K562 (cell line): ENCODE data around the gene DCUN1D1. TPM values are rescaled to one million over a fixed set of nuclear protein-coding genes. Genes with fewer than 3 reads are reported as not detected.

ENCODE experiments used
- ADNP ChIP-seq: fragments of 200-800 bp; sonication (Bioruptor generic); IDR thresholded peaks from 2 replicates; pipeline ENCODE4 v1.6.1; 2016; ENCODE audit warnings: missing genetic modification characterization, missing compliant biosample characterization
- ELK1 ChIP-seq: sonication (generic); formaldehyde crosslinking; IDR thresholded peaks from 2 replicates; pipeline ENCODE4 v1.8.1; 2022; ENCODE audit warnings: missing genetic modification reagents
- HDAC3 ChIP-seq: fragments of 450-650 bp; IDR thresholded peaks from 2 replicates; pipeline ENCODE4 v1.6.1; 2018; ENCODE audit warnings: borderline replicate concordance, mild to moderate bottlenecking, moderate library complexity; ENCODE audit not compliant: partially characterized antibody
- HIVEP1 ChIP-seq: fragments of 250-450 bp; sonication (Bioruptor Pico); IDR thresholded peaks from 2 replicates; pipeline ENCODE4 v1.4.0; 2020; ENCODE audit warnings: mild to moderate bottlenecking
- JUND ChIP-seq, 2 experiments: IDR thresholded peaks; 2 replicates in 1 of 2; 3 replicates in 1 of 2; pipeline ENCODE4 v1.6.1; 2011; ENCODE audit warnings: borderline replicate concordance in 2 of 2, low read depth in 2 of 2, low read length in 2 of 2, improper control_type of control experiment in 1 of 2, missing biosample characterization in 1 of 2, missing genetic modification characterization in 1 of 2, missing genetic modification reagents in 1 of 2
- KAT7 ChIP-seq: sonication (generic); formaldehyde crosslinking; IDR thresholded peaks from 2 replicates; pipeline ENCODE4 v1.8.0; 2022; ENCODE audit warnings: missing genetic modification reagents, mild to moderate bottlenecking, borderline replicate concordance
- LEF1 ChIP-seq: fragments of 450-650 bp; IDR thresholded peaks from 2 replicates; pipeline ENCODE4 v1.6.1; 2016; ENCODE audit warnings: mild to moderate bottlenecking
- MCM2 ChIP-seq: fragments of 450-650 bp; IDR thresholded peaks from 2 replicates; pipeline ENCODE4 v1.6.1; 2017; ENCODE audit warnings: low read depth, mild to moderate bottlenecking
- MEIS2 ChIP-seq: fragments of 450-650 bp; IDR thresholded peaks from 2 replicates; pipeline ENCODE4 v1.6.1; 2014; ENCODE audit warnings: mild to moderate bottlenecking; ENCODE audit not compliant: partially characterized antibody
- NR2C1 ChIP-seq, 2 experiments: fragments of 450-650 bp; IDR thresholded peaks; 2 replicates each; pipeline ENCODE4 v1.6.1; 2017; ENCODE audit warnings: mild to moderate bottlenecking in 2 of 2, antibody characterized with exemption in 1 of 2, inconsistent platforms in 1 of 2, missing compliant biosample characterization in 1 of 2, missing genetic modification characterization in 1 of 2
- POU5F1 ChIP-seq: fragments of 150-350 bp; IDR thresholded peaks from 2 replicates; pipeline ENCODE4 v1.6.1; 2014; ENCODE audit warnings: borderline replicate concordance, low read length, low read depth, mild to moderate bottlenecking; ENCODE audit not compliant: partially characterized antibody
- RBM25 ChIP-seq: fragments of 200-400 bp; formaldehyde crosslinking; IDR thresholded peaks from 2 replicates; pipeline ENCODE4 v1.6.1; 2018; ENCODE audit warnings: low read length, low read depth, moderate library complexity; ENCODE audit not compliant: severe bottlenecking
- SAP30 ChIP-seq: fragments of 200-600 bp; sonication (generic); IDR thresholded peaks from 2 replicates; pipeline ENCODE4 v1.6.1; 2012; ENCODE audit warnings: borderline replicate concordance, low read depth, mild to moderate bottlenecking, moderate library complexity, low read length, control low read depth, inconsistent platforms; ENCODE audit not compliant: insufficient read depth, poor library complexity, severe bottlenecking
- SMARCC2 ChIP-seq: fragments of 450-650 bp; IDR thresholded peaks from 2 replicates; pipeline ENCODE4 v1.6.1; 2017; ENCODE audit warnings: antibody characterized with exemption, moderate library complexity, mild to moderate bottlenecking, low read depth
- THAP12 ChIP-seq: fragments of 250-450 bp; sonication (Bioruptor Pico); IDR thresholded peaks from 2 replicates; pipeline ENCODE4 v1.9.0; 2021; ENCODE audit warnings: mild to moderate bottlenecking, inconsistent platforms
- ZNF239 ChIP-seq: fragments of 250-450 bp; sonication (Bioruptor Pico); IDR thresholded peaks from 2 replicates; pipeline ENCODE4 v1.4.0; 2020; ENCODE audit warnings: mild to moderate bottlenecking
- ZNF354B ChIP-seq: fragments of 250-450 bp; sonication (Bioruptor Pico); IDR thresholded peaks from 2 replicates; pipeline ENCODE4 v1.4.0; 2020
- ZNF408 ChIP-seq: fragments of 250-450 bp; sonication (Bioruptor Pico); IDR thresholded peaks from 2 replicates; pipeline ENCODE4 v1.4.0; 2020; ENCODE audit warnings: low read depth, mild to moderate bottlenecking, moderate library complexity
- ZNF639 ChIP-seq, 2 experiments: fragments of 200-800 bp in 1 of 2; sonication (Bioruptor generic) in 1 of 2; sonication (generic) in 1 of 2; formaldehyde crosslinking in 1 of 2; IDR thresholded peaks in 1 of 2; conservative IDR thresholded peaks in 1 of 2; 2 replicates each; pipeline versions ENCODE4 v1.5.0 to v1.6.1; 2016 to 2020; ENCODE audit warnings: missing compliant biosample characterization in 1 of 2, missing genetic modification characterization in 1 of 2, missing genetic modification reagents in 1 of 2
- ZNF668 ChIP-seq: fragments of 250-450 bp; sonication (Bioruptor Pico); IDR thresholded peaks from 2 replicates; pipeline ENCODE4 v1.8.0; 2022; ENCODE audit warnings: mild to moderate bottlenecking, inconsistent platforms
- ZNF75A ChIP-seq: fragments of 450-650 bp; formaldehyde crosslinking; IDR thresholded peaks from 2 replicates; pipeline ENCODE4 v1.4.0; 2020; ENCODE audit warnings: mild to moderate bottlenecking
- ZNF79 ChIP-seq: fragments of 250-450 bp; sonication (Bioruptor Pico); IDR thresholded peaks from 2 replicates; pipeline ENCODE4 v1.4.0; 2020; ENCODE audit warnings: low read depth, mild to moderate bottlenecking, moderate library complexity
- polyA plus RNA-seq, 8 experiments: library from polyadenylated mRNA; depleted of rRNA in 4 of 8; stranded (reverse) in 5 of 8; unstranded in 3 of 8; fragments of >200 nt; fragmentation: Nextera tagmentation in 2 of 8; fragmentation: Illumina TruSeq in 1 of 8; extraction: Ambion mirVana in 2 of 8; extraction: Trizol in 1 of 8; gene quantifications; 2 replicates each; pipeline versions ENCODE4 v1.2.1 to v1.2.3, GENCODE V29; 2011 to 2014; ENCODE audit warnings: inconsistent platforms in 1 of 8, missing spikeins in 1 of 8
- total RNA-seq, 7 experiments: library from RNA; depleted of rRNA in 6 of 7; stranded (reverse); fragments of >200 nt in 6 of 7; fragmentation: Illumina TruSeq in 2 of 7; extraction: Trizol in 2 of 7; gene quantifications; 2 replicates each; pipeline versions ENCODE4 v1.2.1 to v1.2.3, GENCODE V29; 2011 to 2021; ENCODE audit warnings: low replicate concordance in 1 of 7

Gene DCUN1D1
- total and polyA plus RNA-seq, 9 of the 15 experiments (the other 6 are each of a cell fraction or from before 2014, with no cell fraction given): 11.4 to 46.8 (median 28.2) TPM

- TF ChIP-seq ZNF408 (CRISPR knock-in tag) (no peak), NR2C1 (IDR thresholded peaks at IDR 0.05) (no peak), NR2C1 (tag; IDR thresholded peaks at IDR 0.05) (no peak), JUND (IDR thresholded peaks at IDR 0.05; ENCODE audit: borderline replicate concordance, low read depth, low read length) (peak; percentile 69), JUND (tag; IDR thresholded peaks at IDR 0.05; ENCODE audit: borderline replicate concordance, low read depth, low read length) (peak; percentile 49; the same call in 1 of the 3 replicates), ADNP (tag) (no peak), ZNF668 (no peak), ZNF639 (CRISPR knock-in tag; conservative IDR thresholded peaks at IDR 0.05 in 1 of 2, IDR thresholded peaks at IDR 0.05 in 1 of 2) (no peak; a peak in 1 of 4 replicates), ZNF79 (CRISPR knock-in tag) (0 out of 2 replicates have a peak, but pooled peaks have one; percentile 29), LEF1 (0 out of 2 replicates have a peak, but pooled peaks have one; percentile 24), ZNF75A (CRISPR knock-in tag) (no peak), ZNF354B (CRISPR knock-in tag) (no peak), HIVEP1 (CRISPR knock-in tag) (no peak), ELK1 (CRISPR knock-in tag) (no peak), ZNF239 (peak; percentile 37; the same call in 1 of the 2 replicates), THAP12 (no peak), HDAC3 (no peak), POU5F1 (no peak), MEIS2 (peak; percentile 75), SAP30 (no peak), RBM25 (no peak), MCM2 (no peak), KAT7 (CRISPR knock-in tag) (no peak), SMARCC2 (no peak)
Measured at GRCh38 chr3:182921665-182922355, 58.5 kb downstream of the DCUN1D1 start (continued).
